GM12878 (cell line): ENCODE measurements around the gene RNF115.

Source experiments
- CEBPB ChIP-seq, 2 experiments: fragments of 150-350 bp in 1 of 2; IDR thresholded peaks; 2 replicates each; pipeline ENCODE4 v1.6.1; 2012 to 2014; ENCODE audit warnings: low read depth in 2 of 2, low read length in 2 of 2, borderline replicate concordance in 1 of 2, inconsistent platforms in 1 of 2
- CTCF ChIP-seq, 3 experiments: IDR thresholded peaks in 2 of 3; conservative IDR thresholded peaks in 1 of 3; 2 replicates each; pipeline ENCODE4 v1.5.1; 2011; ENCODE audit warnings: low read depth in 3 of 3, low read length in 3 of 3, mild to moderate bottlenecking in 3 of 3, control low read depth in 2 of 3, moderate library complexity in 2 of 3, inconsistent platforms in 1 of 3, mixed read lengths in 1 of 3; ENCODE audit not compliant: control insufficient read depth in 2 of 3, insufficient read depth in 1 of 3; ENCODE audit errors: extremely low read depth in 1 of 3
- EP300 ChIP-seq, 2 experiments: fragments of 150-350 bp in 1 of 2; IDR thresholded peaks; 2 replicates each; pipeline ENCODE4 v1.6.1; 2011 to 2012; ENCODE audit warnings: low read depth in 2 of 2, low read length in 2 of 2, borderline replicate concordance in 1 of 2, improper control_type of control experiment in 1 of 2, inconsistent platforms in 1 of 2; ENCODE audit not compliant: control insufficient read depth in 1 of 2
- ESRRA ChIP-seq: IDR thresholded peaks from 2 replicates; pipeline ENCODE4 v1.6.1; 2012; ENCODE audit warnings: mild to moderate bottlenecking, low read length, improper control_type of control experiment
- EZH2 ChIP-seq: IDR thresholded peaks from 2 replicates; pipeline ENCODE4 v1.6.1; 2012; ENCODE audit warnings: low read depth, mild to moderate bottlenecking, control low read depth, inconsistent platforms, low read length, borderline replicate concordance; ENCODE audit not compliant: control insufficient read depth
- MYC ChIP-seq: IDR thresholded peaks from 2 replicates; pipeline ENCODE4 v1.6.1; 2011; ENCODE audit warnings: mild to moderate bottlenecking, low read length, moderate library complexity, inconsistent platforms; ENCODE audit not compliant: insufficient read depth, insufficient replicate concordance, insufficient read length, severe bottlenecking
- NBN ChIP-seq: fragments of 450-650 bp; IDR thresholded peaks from 2 replicates; pipeline ENCODE4 v1.6.1; 2016
- PML ChIP-seq: IDR thresholded peaks from 2 replicates; pipeline ENCODE4 v1.6.1; 2012; ENCODE audit warnings: low read length, inconsistent platforms
- POLR2A ChIP-seq: IDR thresholded peaks from 2 replicates; pipeline ENCODE4 v1.6.1; 2011; ENCODE audit warnings: low read depth, mild to moderate bottlenecking, low read length
- SUZ12 ChIP-seq: fragments of 200-600 bp; sonication (generic); IDR thresholded peaks from one replicate; pipeline ENCODE4 v1.6.1; 2018; ENCODE audit warnings: antibody characterized with exemption, mild to moderate bottlenecking; ENCODE audit not compliant: unreplicated experiment

- TF ChIP-seq CTCF (IDR thresholded peaks at IDR 0.05 in 2 of 3, conservative IDR thresholded peaks at IDR 0.05 in 1 of 3; ENCODE audit: control insufficient read depth in 2 of 3, extremely low read depth in 1 of 3, insufficient read depth in 1 of 3, low read depth in 3 of 3, low read length in 3 of 3) (no peak), PML (no peak), ESRRA (no peak), CEBPB (IDR thresholded peaks at IDR 0.05; ENCODE audit: borderline replicate concordance in 1 of 2, low read depth in 2 of 2, low read length in 2 of 2) (no peak), EZH2 (no peak), SUZ12 (no peak), NBN (no peak), POLR2A (no peak), EP300 (IDR thresholded peaks at IDR 0.05; ENCODE audit: borderline replicate concordance in 1 of 2, control insufficient read depth in 1 of 2, low read depth in 2 of 2, low read length in 2 of 2) (no peak), MYC (no peak)
Observed at GRCh38 chr1:145858238-145858900, 34.5 kb upstream of the RNF115 start.
